Progenitor cell of endocrine pancreas (in vitro differentiated cells): ENCODE measurements around the gene TMC5. TPM values are rescaled to one million over a fixed set of nuclear protein-coding genes. Genes with fewer than 3 reads are reported as not detected.
A peak's percentile ranks its signal among the peaks of the same experiment; 100 is the strongest.

Experiments used
- DNase-seq: peaks from one replicate; pipeline ENCODE4 v3.0.0; 2021; ENCODE audit warnings: low spot score; ENCODE audit not compliant: unreplicated experiment
- H3K27ac Mint-ChIP-seq: 2 replicates; pipeline ENCODE4 v1.8.0; 2021; ENCODE audit warnings: mild to moderate bottlenecking, moderate library complexity, mixed read lengths
- H3K27me3 Mint-ChIP-seq: 2 replicates; pipeline ENCODE4 v1.8.0; 2021; ENCODE audit warnings: mixed read lengths
- H3K36me3 Mint-ChIP-seq: 2 replicates; pipeline ENCODE4 v1.8.0; 2022; ENCODE audit warnings: mixed read lengths; ENCODE audit not compliant: insufficient read depth
- H3K4me1 Mint-ChIP-seq: 2 replicates; pipeline ENCODE4 v1.8.0; 2021; ENCODE audit warnings: low read depth, mixed read lengths
- H3K4me3 Mint-ChIP-seq: 2 replicates; pipeline ENCODE4 v1.8.0; 2021; ENCODE audit warnings: low read depth, mild to moderate bottlenecking, moderate library complexity, mixed read lengths
- H3K9me3 Mint-ChIP-seq: 2 replicates; pipeline ENCODE4 v1.8.0; 2021; ENCODE audit warnings: low read depth, mixed read lengths
- CTCF ChIP-seq: fragments of 200-600 bp; sonication (generic); IDR thresholded peaks from one replicate; pipeline ENCODE4 v1.5.0; 2021; ENCODE audit warnings: antibody characterized with exemption, mild to moderate bottlenecking; ENCODE audit not compliant: unreplicated experiment
- total RNA-seq: library from RNA; stranded (reverse); gene quantifications from 2 replicates; pipeline ENCODE4 v1.2.1, GENCODE V29; 2021

TMC5 gene
- total RNA-seq, 1 donor from 2014 or later, result 9.9 TPM

DNA sequence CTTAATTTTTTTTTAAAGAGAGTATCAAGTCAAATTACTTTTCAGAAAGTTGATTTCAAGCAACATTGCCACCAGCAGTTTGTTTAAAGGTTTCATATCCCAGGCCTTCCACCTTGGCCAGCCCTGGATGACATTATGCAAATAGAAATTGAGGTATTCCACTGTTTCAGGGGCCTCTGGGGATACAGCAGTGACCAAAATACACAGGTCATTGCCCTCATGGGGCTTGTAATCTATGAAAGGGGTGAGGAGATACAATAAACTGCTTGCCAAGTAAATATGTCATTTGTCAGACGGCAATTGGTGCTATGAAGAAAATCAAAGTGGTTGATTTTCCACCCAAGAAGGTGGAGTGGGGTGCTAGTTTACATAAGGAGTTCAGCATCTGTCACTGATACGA, 37.8 kb upstream of the TMC5 start:
- no peaks in the 10 kb centered on the region for H3K36me3 Mint-ChIP-seq
- H3K4me1 Mint-ChIP-seq, result peaks cover 17% of the 10 kb centered on the region
- no peak for TF ChIP-seq CTCF
- no peak for DNase-seq
- peaks cover 3% of the 10 kb centered on the region for H3K27me3 Mint-ChIP-seq
- H3K27ac Mint-ChIP-seq, result peak overlapping the region; percentile 67
- no peak overlapping the region for H3K4me3 Mint-ChIP-seq
- H3K9me3 Mint-ChIP-seq, result no peaks in the 10 kb centered on the region

GRCh38 chr16:19380328-19380727, 37.4 kb upstream of the TMC5 start:
- Mint-ChIP-seq H3K4me3 (no peak overlapping the region), H3K4me1 (peaks cover 17% of the 10 kb centered on the region), H3K36me3 (no peaks in the 10 kb centered on the region), H3K27ac (peak overlapping the region; percentile 67), H3K27me3 (peaks cover 3% of the 10 kb centered on the region), H3K9me3 (no peaks in the 10 kb centered on the region)
- no peak for DNase-seq
- TF ChIP-seq CTCF, result no peak

- peaks cover 19% of the 10 kb centered on the region for H3K4me1 Mint-ChIP-seq
Measured at GRCh38 chr16:19382084-19382801, 35.4 kb upstream of the TMC5 start.

DNA sequence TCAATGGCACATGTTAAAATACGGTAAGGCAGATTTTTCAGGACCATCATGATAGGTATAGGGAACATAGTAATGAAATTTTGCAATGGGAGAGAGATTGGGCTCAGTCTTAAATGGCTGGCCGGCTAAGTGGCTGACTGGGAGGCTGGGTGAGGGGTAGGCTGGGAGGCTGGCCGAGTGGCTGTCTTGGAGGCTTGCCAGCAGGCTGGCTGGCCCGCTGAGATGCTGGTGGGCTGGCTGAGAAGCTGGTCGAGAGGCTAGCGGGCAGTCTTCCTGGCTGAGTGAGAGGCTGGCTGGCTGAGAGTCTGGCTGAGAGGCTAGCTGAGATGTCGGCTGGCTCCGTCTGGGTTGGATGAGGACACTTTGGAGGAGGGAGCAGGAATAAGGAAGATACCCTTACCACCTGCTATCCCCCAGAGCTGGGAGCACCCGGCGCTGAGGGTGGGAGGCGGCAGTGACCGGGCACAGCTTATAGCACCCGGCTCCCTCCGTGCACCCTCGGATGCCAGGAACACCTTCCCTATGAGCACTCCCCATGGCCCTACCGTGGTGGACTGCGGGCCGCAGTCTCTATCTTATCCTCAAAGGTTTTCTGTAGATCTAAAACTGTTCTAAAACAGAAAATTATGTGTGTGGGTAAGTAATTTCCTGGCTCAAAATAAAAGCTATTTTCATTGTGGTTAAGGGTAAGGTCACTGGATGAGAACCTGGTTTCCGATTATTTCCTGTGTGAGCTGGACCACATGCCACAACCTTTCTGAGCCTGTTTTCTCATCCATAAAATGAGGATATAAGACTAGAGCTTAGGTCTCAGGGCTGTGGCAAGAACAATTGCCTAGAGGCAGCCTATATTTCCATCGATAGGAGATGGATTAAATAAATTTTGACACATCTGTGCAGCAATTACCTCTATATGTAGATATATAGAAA, 34.5 kb upstream of the TMC5 start:
- DNase-seq, result no peak
- no peak for TF ChIP-seq CTCF
- no peaks in the 10 kb centered on the region for H3K36me3 Mint-ChIP-seq
- H3K4me3 Mint-ChIP-seq, result no peak overlapping the region
- peaks cover 3% of the 10 kb centered on the region for H3K27me3 Mint-ChIP-seq
- peaks cover 19% of the 10 kb centered on the region for H3K4me1 Mint-ChIP-seq
- no peaks in the 10 kb centered on the region for H3K9me3 Mint-ChIP-seq
- H3K27ac Mint-ChIP-seq, result no peak overlapping the region

More at GRCh38 chr16:19382084-19382801, 35.4 kb upstream of the TMC5 start:
- Mint-ChIP-seq H3K36me3 (no peaks in the 10 kb centered on the region), H3K9me3 (no peaks in the 10 kb centered on the region), H3K27me3 (peaks cover 3% of the 10 kb centered on the region), H3K4me3 (no peak overlapping the region), H3K27ac (no peak overlapping the region)
- TF ChIP-seq CTCF, result no peak
- DNase-seq, result no peak

- Mint-ChIP-seq H3K4me3 (no peak overlapping the region), H3K27ac (no peak overlapping the region), H3K27me3 (peaks cover 3% of the 10 kb centered on the region), H3K36me3 (no peaks in the 10 kb centered on the region), H3K4me1 (peaks cover 22% of the 10 kb centered on the region), H3K9me3 (no peaks in the 10 kb centered on the region)
- TF ChIP-seq CTCF, result no peak
- DNase-seq, result no peak
Measured at GRCh38 chr16:19384656-19385055, 33.0 kb upstream of the TMC5 start.
